ENCODE data around the gene IRF4.
"Not testable (repeated sequence)": the region's sequence is repeated elsewhere in the genome, so short reads cannot be mapped to it uniquely, and the experiment has no call there.

Gene IRF4

GRCh38 chr6:369559-370431, 21.8 kb upstream of the IRF4 start:
- Mint-ChIP-seq H3K4me1 (peaks cover 34% of the 10 kb centered on the region), H3K27me3 (peaks cover 8% of the 10 kb centered on the region), H3K36me3 (no peaks in the 10 kb centered on the region), H3K27ac (no peak overlapping the region), H3K9me3 (no peaks in the 10 kb centered on the region), H3K4me3 (no peak overlapping the region)
- ATAC-seq = no peak

GRCh38 chr6:370555-370954, 21.0 kb upstream of the IRF4 start:
- H3K4me1 Mint-ChIP-seq = peaks cover 26% of the 10 kb centered on the region
- H3K27ac Mint-ChIP-seq = no peak overlapping the region
- no peaks in the 10 kb centered on the region for H3K9me3 Mint-ChIP-seq
- no peaks in the 10 kb centered on the region for H3K36me3 Mint-ChIP-seq
- ATAC-seq = no peak
- no peak overlapping the region for H3K4me3 Mint-ChIP-seq
- H3K27me3 Mint-ChIP-seq = peaks cover 8% of the 10 kb centered on the region

- not testable (repeated sequence) for H3K27ac Mint-ChIP-seq, H3K27me3 Mint-ChIP-seq, H3K9me3 Mint-ChIP-seq, ATAC-seq, H3K36me3 Mint-ChIP-seq, H3K4me3 Mint-ChIP-seq
- peaks cover 15% of the 10 kb centered on the region for H3K4me1 Mint-ChIP-seq
These were observed 19.7 kb upstream of the IRF4 start for GRCh38 chr6:371851-372250.

DNA sequence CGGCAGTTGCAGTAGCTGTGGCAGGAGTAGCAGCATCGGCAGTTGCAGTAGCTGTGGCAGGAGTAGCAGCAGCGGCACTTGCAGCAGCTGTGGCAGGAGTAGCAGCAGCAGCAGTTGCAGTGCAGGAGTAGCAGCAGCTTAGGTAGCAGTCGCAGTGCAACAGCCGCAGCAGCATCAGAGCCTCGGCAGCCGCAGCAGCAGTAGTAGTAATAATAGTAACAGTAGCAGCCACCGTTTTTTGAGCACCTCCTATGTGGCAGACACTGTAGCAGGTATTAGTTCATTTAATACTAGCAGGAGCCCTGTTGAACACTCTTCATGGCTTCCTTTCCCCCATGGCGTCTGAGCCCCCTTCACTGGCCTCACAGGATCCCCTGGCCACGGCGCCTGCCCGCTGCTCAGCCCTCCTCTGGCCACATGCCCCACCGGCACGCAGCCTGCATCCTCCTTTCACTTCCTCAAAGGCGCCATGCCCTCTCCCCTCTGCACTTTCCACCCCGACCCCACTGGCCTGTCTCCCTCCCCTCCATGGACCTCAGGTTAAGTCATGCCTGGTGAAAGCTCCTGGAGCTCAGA, 19.1 kb upstream of the IRF4 start:
- Mint-ChIP-seq H3K27ac (peak overlapping the region; percentile 28), H3K9me3 (no peaks in the 10 kb centered on the region), H3K36me3 (no peaks in the 10 kb centered on the region), H3K4me1 (peaks cover 17% of the 10 kb centered on the region), H3K4me3 (peak overlapping the region; percentile 27), H3K27me3 (peaks cover 8% of the 10 kb centered on the region)
- peak; percentile 80 for ATAC-seq

- Mint-ChIP-seq H3K27me3 (peaks cover 8% of the 10 kb centered on the region), H3K27ac (peak overlapping the region; percentile 28), H3K4me3 (peak overlapping the region; percentile 27), H3K4me1 (peaks cover 23% of the 10 kb centered on the region), H3K9me3 (no peaks in the 10 kb centered on the region), H3K36me3 (no peaks in the 10 kb centered on the region)
- peak; percentile 2 for ATAC-seq
These were observed 18.5 kb upstream of the IRF4 start for GRCh38 chr6:373031-373430.

- Mint-ChIP-seq H3K27ac (no peak overlapping the region), H3K4me3 (no peak overlapping the region), H3K4me1 (peaks cover 33% of the 10 kb centered on the region), H3K9me3 (no peaks in the 10 kb centered on the region), H3K27me3 (peaks cover 8% of the 10 kb centered on the region), H3K36me3 (no peaks in the 10 kb centered on the region)
- ATAC-seq = no peak
These were observed 17.5 kb upstream of the IRF4 start for GRCh38 chr6:373773-374724.

GRCh38 chr6:374956-375355, 16.6 kb upstream of the IRF4 start:
- H3K4me1 Mint-ChIP-seq = peaks cover 43% of the 10 kb centered on the region
- no peak overlapping the region for H3K27ac Mint-ChIP-seq
- ATAC-seq = no peak
- no peaks in the 10 kb centered on the region for H3K9me3 Mint-ChIP-seq
- no peak overlapping the region for H3K4me3 Mint-ChIP-seq
- H3K27me3 Mint-ChIP-seq = peaks cover 8% of the 10 kb centered on the region
- H3K36me3 Mint-ChIP-seq = no peaks in the 10 kb centered on the region

DNA sequence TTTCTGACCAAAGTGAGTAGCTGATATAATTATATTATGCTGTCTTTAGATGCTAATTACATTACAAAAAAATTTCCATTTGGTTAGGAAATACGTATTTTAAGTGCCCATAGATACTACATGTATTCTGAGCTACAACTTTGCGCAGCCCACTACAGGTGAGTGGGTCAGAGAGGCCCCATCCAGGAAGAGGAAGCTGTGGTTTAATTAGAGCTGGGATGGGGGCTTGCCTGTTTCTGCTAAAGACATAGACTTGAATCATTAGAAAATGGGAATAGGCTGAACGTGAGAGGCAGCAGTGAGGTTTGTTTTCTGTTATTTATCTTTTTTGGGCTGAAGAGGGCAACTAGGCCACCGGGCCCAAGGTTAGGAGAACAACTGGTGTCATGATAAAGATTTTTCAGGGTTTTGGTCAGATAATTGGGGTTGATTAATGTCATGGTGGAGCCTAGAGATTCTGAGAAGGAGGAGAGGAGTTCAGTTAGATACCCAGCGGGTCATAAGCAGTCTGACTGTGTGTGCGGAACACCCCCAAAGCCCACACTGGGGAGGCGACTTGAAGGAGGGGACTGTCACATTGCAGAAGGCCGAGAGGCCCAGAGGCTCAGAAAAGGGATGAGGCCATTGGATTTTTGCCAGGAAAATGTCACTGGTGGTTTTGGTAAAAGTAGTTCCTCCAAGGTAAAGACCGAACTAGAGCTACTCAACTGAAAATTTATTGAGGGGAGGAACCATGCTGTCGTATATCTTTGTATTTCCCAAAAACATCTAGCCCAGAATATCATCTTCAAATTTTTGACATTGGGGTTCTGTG, 14.5 kb upstream of the IRF4 start:
- H3K27ac Mint-ChIP-seq = peak overlapping the region; percentile 15
- ATAC-seq = no peak

GRCh38 chr6:377641-378020, 13.9 kb upstream of the IRF4 start:
- Mint-ChIP-seq H3K27ac (peak overlapping the region; percentile 15), H3K4me1 (peaks cover 50% of the 10 kb centered on the region), H3K4me3 (peak overlapping the region; percentile 6)
- ATAC-seq, H3K9me3 Mint-ChIP-seq, H3K36me3 Mint-ChIP-seq, H3K27me3 Mint-ChIP-seq: not testable (repeated sequence)

More for the DNA sequence above, 14.5 kb upstream of the IRF4 start:
- Mint-ChIP-seq H3K4me1 (peaks cover 55% of the 10 kb centered on the region), H3K4me3 (no peak overlapping the region), H3K36me3 (no peaks in the 10 kb centered on the region), H3K27me3 (no peaks in the 10 kb centered on the region), H3K9me3 (no peaks in the 10 kb centered on the region)

GRCh38 chr6:378090-378957, 13.2 kb upstream of the IRF4 start:
- peak overlapping the region; percentile 16 for H3K4me3 Mint-ChIP-seq
- H3K9me3 Mint-ChIP-seq = no peaks in the 10 kb centered on the region
- peak; percentile 61 for ATAC-seq
- H3K36me3 Mint-ChIP-seq = no peaks in the 10 kb centered on the region
- no peaks in the 10 kb centered on the region for H3K27me3 Mint-ChIP-seq
- H3K4me1 Mint-ChIP-seq = peaks cover 46% of the 10 kb centered on the region
- H3K27ac Mint-ChIP-seq = peak overlapping the region; percentile 15

DNA sequence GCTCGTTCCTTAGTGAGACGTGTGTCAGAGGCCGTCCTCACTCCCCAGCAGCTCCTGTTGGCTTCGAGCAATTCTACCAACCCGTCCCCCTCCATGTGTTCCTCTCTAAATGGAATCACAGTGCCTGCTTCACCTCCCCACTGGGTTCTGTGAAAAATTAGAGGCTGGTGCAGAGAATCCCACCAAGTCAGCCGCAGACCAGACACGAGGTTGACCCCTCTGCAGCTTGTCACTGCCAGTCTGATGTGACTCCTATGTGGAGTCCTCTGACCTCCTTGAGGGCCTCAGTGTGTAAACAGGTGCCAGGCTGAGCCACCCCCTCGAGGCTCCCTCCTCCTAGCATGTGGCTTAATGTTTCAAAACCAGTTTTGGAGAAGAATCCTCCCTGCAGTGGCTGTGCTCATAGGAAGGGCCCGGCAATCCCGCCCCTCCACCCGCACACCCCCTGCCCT, 12.6 kb upstream of the IRF4 start:
- H3K4me1 Mint-ChIP-seq = peaks cover 46% of the 10 kb centered on the region
- H3K36me3 Mint-ChIP-seq = no peaks in the 10 kb centered on the region
- H3K9me3 Mint-ChIP-seq = no peaks in the 10 kb centered on the region
- no peak overlapping the region for H3K4me3 Mint-ChIP-seq
- no peaks in the 10 kb centered on the region for H3K27me3 Mint-ChIP-seq
- H3K27ac Mint-ChIP-seq = peak overlapping the region; percentile 15
- peak; percentile 3 for ATAC-seq

GRCh38 chr6:379410-380181, 12.0 kb upstream of the IRF4 start:
- H3K4me1 Mint-ChIP-seq = peaks cover 46% of the 10 kb centered on the region
- no peaks in the 10 kb centered on the region for H3K9me3 Mint-ChIP-seq
- peak; percentile 65 for ATAC-seq
- no peaks in the 10 kb centered on the region for H3K27me3 Mint-ChIP-seq
- H3K27ac Mint-ChIP-seq = peak overlapping the region; percentile 15
- peak overlapping the region; percentile 24 for H3K4me3 Mint-ChIP-seq
- H3K36me3 Mint-ChIP-seq = no peaks in the 10 kb centered on the region
